Heart left ventricle (tissue), 13 donors: ENCODE data around the gene EVA1A.

ENCODE experiments used
- CTCF ChIP-seq, 12 donors: fragments of 200-600 bp; sonication (generic) in 4 of 12; IDR thresholded peaks; one replicate each; pipeline versions ENCODE4 v1.5.0 to v1.8.0; 2018 to 2022; ENCODE audit warnings: antibody characterized with exemption in 12 of 12, mild to moderate bottlenecking in 5 of 12
- POLR2A ChIP-seq, 2 donors: fragments of 450-650 bp; IDR thresholded peaks; one replicate each; pipeline ENCODE4 v1.6.1; 2017; ENCODE audit warnings: antibody characterized with exemption in 2 of 2, mild to moderate bottlenecking in 2 of 2, moderate library complexity in 2 of 2
- donor health status: ischemic (EF 13 %, LVEDD 7.1; RV severe dilation, severe dysfunction).
- donor health status: DM: no; HTN: yes; CAD: no.
- donor health status: DM: no; HTN: no; CAD: no.
- donor health status: ischemic (EF 25% LVEDD 6.9; RV normal size, moderate dysfunction).
- donor health status: ischemic (EF 25% LVEDD 5.7; RV mildly dilated, moderate dysfunction).
- donor health status: ischemic (EF 35%, LVEDD 5.7; RV mildly dilated, moderate dysfunction).
- donor health status: nonischemic (EF 11% LVEDD 7.7; RV severe dilation, severe dysfunction).
- donor health status: DM: yes; HTN: yes; CAD: no.
- donor health status: PGD.
- donor health status: ischemic (EF 29% LVEDD 5.4; RV normal size, mild dysfunction).
- donor health status: nonischemic (EF 23%, LVEDD 6.1; RV moderate dilation, normal function).

GRCh38 chr2:75506101-75506697, 54.5 kb downstream of the EVA1A start:
- no peak for TF ChIP-seq CTCF (IDR thresholded peaks at IDR 0.05)
- TF ChIP-seq POLR2A (IDR thresholded peaks at IDR 0.05): no peak
